A549 (cell line): ENCODE measurements around the gene SBF2.

Experiments used
- BHLHE40 ChIP-seq: IDR thresholded peaks from 2 replicates; pipeline ENCODE4 v1.6.1; 2012; ENCODE audit warnings: low read depth, low read length, inconsistent platforms
- CEBPB ChIP-seq, 2 experiments: fragments of >200 bp in 1 of 2; sonication (Bioruptor Twin) in 1 of 2; formaldehyde crosslinking in 1 of 2; IDR thresholded peaks; 2 replicates each; pipeline ENCODE4 v1.6.1; 2012 to 2016
- CHD4 ChIP-seq: fragments of 200-600 bp; sonication (generic); IDR thresholded peaks from 2 replicates; pipeline ENCODE4 v1.6.1; 2016; ENCODE audit warnings: antibody characterized with exemption, mild to moderate bottlenecking, borderline replicate concordance
- CTCF ChIP-seq: fragments of >200 bp; sonication (Bioruptor Twin); formaldehyde crosslinking; IDR thresholded peaks from 3 replicates; pipeline ENCODE4 v1.5.1; 2016
- EHMT2 ChIP-seq: fragments of 200-600 bp; sonication (generic); IDR thresholded peaks from 2 replicates; pipeline ENCODE4 v1.6.1; 2016; ENCODE audit warnings: antibody characterized with exemption, low read depth, mild to moderate bottlenecking, moderate library complexity
- KDM5A ChIP-seq: fragments of 200-600 bp; sonication (generic); IDR thresholded peaks from 2 replicates; pipeline ENCODE4 v1.6.1; 2016; ENCODE audit warnings: antibody characterized with exemption, mild to moderate bottlenecking
- MAX ChIP-seq: IDR thresholded peaks from 2 replicates; pipeline ENCODE4 v1.6.1; 2012
- MYC ChIP-seq: IDR thresholded peaks from 2 replicates; pipeline ENCODE4 v1.6.1; 2012; ENCODE audit warnings: mild to moderate bottlenecking, inconsistent platforms, low read length, improper control_type of control experiment, borderline replicate concordance
- POLR2A ChIP-seq: IDR thresholded peaks from 2 replicates; pipeline ENCODE4 v1.6.1; 2012; ENCODE audit warnings: mild to moderate bottlenecking, low read length
- TF ChIP-seq, protein P1 (sequence below): IDR thresholded peaks from 2 replicates; pipeline ENCODE4 v1.6.1; 2012

DNA sequence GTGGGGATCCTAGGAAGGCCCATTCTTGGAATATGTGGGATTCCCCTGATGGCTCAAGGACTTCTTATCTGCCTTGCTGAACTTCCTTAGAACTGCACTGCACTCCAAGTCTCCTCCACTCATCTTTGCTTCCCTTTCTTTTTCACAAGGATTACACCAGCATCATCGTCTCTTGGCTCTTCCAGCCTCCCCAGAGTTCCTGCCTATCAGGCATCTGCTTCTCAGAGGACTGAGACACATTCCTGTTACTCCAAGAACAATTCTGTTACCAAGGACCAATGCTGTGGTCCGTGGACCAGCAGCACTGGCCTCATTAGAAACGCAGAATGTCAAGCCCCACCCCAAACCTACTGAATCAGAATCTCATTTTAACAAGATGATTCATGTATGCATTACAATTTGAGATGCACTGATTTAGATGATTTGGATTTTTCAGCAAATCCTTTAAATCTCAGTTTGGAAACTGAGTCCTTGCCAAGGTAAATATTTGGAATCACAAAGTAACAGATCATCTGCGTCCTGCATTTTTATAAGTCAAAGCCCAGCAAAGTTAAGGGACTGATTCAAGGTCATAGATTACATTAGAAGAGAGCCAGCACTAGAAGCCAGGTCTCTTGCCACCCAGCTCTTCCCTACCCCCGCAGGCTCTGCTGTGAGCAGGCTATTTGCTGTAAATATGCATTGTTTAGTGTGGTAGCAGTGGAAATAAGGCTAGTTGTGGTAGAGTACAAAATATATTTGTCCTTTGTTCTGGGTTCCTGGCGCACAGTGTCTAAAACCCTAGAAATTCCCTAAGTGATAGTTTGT lies 519.2 kb downstream of the SBF2 start:
- TF ChIP-seq CTCF (no peak), EHMT2 (no peak), MYC (no peak), CEBPB (IDR thresholded peaks at IDR 0.05) (no peak), KDM5A (no peak), CHD4 (no peak), BHLHE40 (no peak), POLR2A (no peak), MAX (no peak)
- TF ChIP-seq, protein P1, sequence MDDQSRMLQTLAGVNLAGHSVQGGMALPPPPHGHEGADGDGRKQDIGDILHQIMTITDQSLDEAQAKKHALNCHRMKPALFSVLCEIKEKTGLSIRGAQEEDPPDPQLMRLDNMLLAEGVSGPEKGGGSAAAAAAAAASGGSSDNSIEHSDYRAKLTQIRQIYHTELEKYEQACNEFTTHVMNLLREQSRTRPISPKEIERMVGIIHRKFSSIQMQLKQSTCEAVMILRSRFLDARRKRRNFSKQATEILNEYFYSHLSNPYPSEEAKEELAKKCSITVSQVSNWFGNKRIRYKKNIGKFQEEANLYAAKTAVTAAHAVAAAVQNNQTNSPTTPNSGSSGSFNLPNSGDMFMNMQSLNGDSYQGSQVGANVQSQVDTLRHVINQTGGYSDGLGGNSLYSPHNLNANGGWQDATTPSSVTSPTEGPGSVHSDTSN, result no peak
